ENCODE results near the gene SAA1. TPM values are rescaled to one million over a fixed set of nuclear protein-coding genes. Genes with fewer than 3 reads are reported as not detected.

Gene SAA1
- total and polyA plus RNA-seq, 2 donors (not counting 3 experiments of a cell fraction or from before 2014, with no cell fraction given) = not detected

- TF ChIP-seq GATA2 (IDR thresholded peaks at IDR 0.05; ENCODE audit: insufficient read depth, insufficient read length, low read depth, low read length) (no peak), CTCF (IDR thresholded peaks at IDR 0.05; ENCODE audit: extremely low read depth in 1 of 2, insufficient read depth in 1 of 2, low read depth in 1 of 2, low read length in 2 of 2) (no peak), POLR2AphosphoS5 (IDR thresholded peaks at IDR 0.05; ENCODE audit: insufficient read depth, low read depth, low read length) (no peak), FOS (IDR thresholded peaks at IDR 0.05; ENCODE audit: borderline replicate concordance, insufficient read depth, low read length) (no peak), POLR2A (IDR thresholded peaks at IDR 0.05; ENCODE audit: low read depth, low read length) (no peak), MYC (IDR thresholded peaks at IDR 0.05; ENCODE audit: low read depth, low read length) (no peak), JUN (IDR thresholded peaks at IDR 0.05; ENCODE audit: borderline replicate concordance, insufficient read depth, insufficient read length, low read depth) (no peak), EZH2 (IDR thresholded peaks at IDR 0.05; ENCODE audit: borderline replicate concordance, low read depth, low read length, severe bottlenecking) (no peak), MAX (IDR thresholded peaks at IDR 0.05; ENCODE audit: insufficient read depth, insufficient read length) (no peak)
- intact Hi-C loops (cut with micrococcal nuclease) = no loop called here
- H2AFZ ChIP-seq (ENCODE audit: low read depth, low read length) = no peak overlapping the region
- CTCF ChIA-PET = interaction anchor here (1.2 to 2.9 kb wide), 3 partner anchors 10 to 22 kb away, joined by 4 to 11 read pairs (median 4); no protein-coding TSS in a partner anchor
- H3K79me2 ChIP-seq (ENCODE audit: control insufficient read depth, insufficient read depth, low read length) = no peaks in the 10 kb centered on the region
- H3K4me2 ChIP-seq (ENCODE audit: insufficient read depth, low read length) = no peak overlapping the region
- H4K20me1 ChIP-seq (replicated peaks; ENCODE audit: control insufficient read depth, extremely low read depth, insufficient read depth, low read length) = no peaks in the 10 kb centered on the region
- no peaks in the 10 kb centered on the region for H3K9me1 ChIP-seq (replicated peaks; ENCODE audit: control insufficient read depth, extremely low read depth, insufficient read depth, low read length)
- no peak overlapping the region for H3K9ac ChIP-seq (replicated peaks; ENCODE audit: extremely low read depth, insufficient read depth, low read length)
- no peaks in the 10 kb centered on the region for H3K36me3 ChIP-seq (ENCODE audit: control insufficient read depth in 2 of 2, extremely low read depth in 1 of 2, insufficient read depth in 2 of 2, low read length in 2 of 2)
- no peaks in the 10 kb centered on the region for H3K9me3 ChIP-seq (replicated peaks; ENCODE audit: control insufficient read depth, insufficient read depth, low read length)
- no peak for FAIRE-seq
- POLR2A ChIA-PET = no interaction called here
- H3K4me1 ChIP-seq (ENCODE audit: control insufficient read depth, extremely low read depth, insufficient read depth, low read length) = no peaks in the 10 kb centered on the region
- no peak overlapping the region for H3K27ac ChIP-seq (ENCODE audit: insufficient read depth, low read depth, low read length)
- dilution Hi-C loops (cut with MboI; ENCODE audit: extremely low pct_ligation_motif_present, low sequenced_read_pairs) = no loop called here
- BruUV-seq (replicated peaks) = no TSS peak
- no peak for DNase-seq (ENCODE audit: low read depth, low spot score)
- no peaks in the 10 kb centered on the region for H3K27me3 ChIP-seq (ENCODE audit: control insufficient read depth in 2 of 2, insufficient read depth in 2 of 2, low read length in 2 of 2)
- H3K4me3 ChIP-seq (replicated peaks in 1 of 3; ENCODE audit: insufficient read depth in 1 of 3, low read depth in 1 of 3, low read length in 3 of 3) = no peak overlapping the region
These were observed 44.7 kb upstream of the SAA1 start for GRCh38 chr11:18221274-18221876.
